WTC11 (cell line): ENCODE measurements around the gene ELK3. TPM values are rescaled to one million over a fixed set of nuclear protein-coding genes. Genes with fewer than 3 reads are reported as not detected.
A peak's percentile ranks its signal among the peaks of the same experiment; 100 is the strongest.

Experiments used
- ATAC-seq: fragments of 200-7000 bp; cut with Tn5 transposase; 2 replicates; pipeline ENCODE4 v1.10.0; 2021; ENCODE audit warnings: mild to moderate bottlenecking, moderate library complexity
- CTCF ChIA-PET: fragments of 300-600 bp; sonication (Branson Sonifier 250); formaldehyde crosslinking; loops from one replicate; lab custom pipeline; 2021; ENCODE audit warnings: antibody characterized with exemption; lab: Charles Lee
- POLR2A ChIA-PET: fragments of 350-600 bp; sonication (Branson Sonifier 250); formaldehyde crosslinking; loops from one replicate; lab custom pipeline; 2021; ENCODE audit warnings: antibody characterized with exemption; lab: Charles Lee
- DNase-seq: peaks from one replicate; pipeline ENCODE4 v3.0.0; 2021; ENCODE audit warnings: low spot score
- H3K27ac Mint-ChIP-seq: 2 replicates; pipeline ENCODE4 v1.8.0; 2021; ENCODE audit warnings: mixed read lengths
- H3K27me3 Mint-ChIP-seq: 2 replicates; pipeline ENCODE4 v1.8.0; 2021; ENCODE audit warnings: low read depth, mild to moderate bottlenecking, moderate library complexity, mixed read lengths
- H3K36me3 Mint-ChIP-seq: 2 replicates; pipeline ENCODE4 v1.8.0; 2021; ENCODE audit warnings: mixed read lengths
- H3K4me1 Mint-ChIP-seq: 2 replicates; pipeline ENCODE4 v1.8.0; 2022; ENCODE audit warnings: mixed read lengths
- H3K4me3 Mint-ChIP-seq: 2 replicates; pipeline ENCODE4 v1.8.0; 2021; ENCODE audit warnings: mild to moderate bottlenecking, moderate library complexity, mixed read lengths
- H3K9me3 Mint-ChIP-seq: 2 replicates; pipeline ENCODE4 v1.8.0; 2021; ENCODE audit warnings: mixed read lengths
- ELF4 ChIP-seq: sonication (generic); formaldehyde crosslinking; IDR thresholded peaks from 2 replicates; pipeline ENCODE4 v1.8.1; 2022; ENCODE audit warnings: low read depth, mild to moderate bottlenecking, moderate library complexity, missing genetic modification reagents
- FOXJ3 ChIP-seq: sonication (generic); formaldehyde crosslinking; IDR thresholded peaks from 2 replicates; pipeline ENCODE4 v1.9.0; 2021; ENCODE audit warnings: missing genetic modification reagents, mild to moderate bottlenecking, borderline replicate concordance
- FOXK1 ChIP-seq: sonication (generic); formaldehyde crosslinking; IDR thresholded peaks from 2 replicates; pipeline ENCODE4 v1.8.0; 2022; ENCODE audit warnings: mild to moderate bottlenecking, moderate library complexity, missing genetic modification reagents
- GABPB1 ChIP-seq: sonication (generic); formaldehyde crosslinking; IDR thresholded peaks from 2 replicates; pipeline ENCODE4 v1.8.1; 2023; ENCODE audit warnings: mild to moderate bottlenecking, missing genetic modification reagents
- HMGA2 ChIP-seq: fragments of 250-450 bp; sonication (Bioruptor Pico); IDR thresholded peaks from 2 replicates; pipeline ENCODE4 v1.4.0; 2021; ENCODE audit warnings: mild to moderate bottlenecking, moderate library complexity
- JUN ChIP-seq: sonication (generic); formaldehyde crosslinking; IDR thresholded peaks from 2 replicates; pipeline ENCODE4 v1.8.0; 2023; ENCODE audit warnings: mild to moderate bottlenecking, missing genetic modification reagents
- NFATC4 ChIP-seq: fragments of 250-450 bp; sonication (Bioruptor Pico); IDR thresholded peaks from 2 replicates; pipeline ENCODE4 v1.9.0; 2021; ENCODE audit warnings: mild to moderate bottlenecking
- NFE2L1 ChIP-seq: sonication (generic); formaldehyde crosslinking; IDR thresholded peaks from 2 replicates; pipeline ENCODE4 v1.8.1; 2023; ENCODE audit warnings: missing genetic modification reagents
- NR3C1 ChIP-seq: sonication (generic); formaldehyde crosslinking; conservative IDR thresholded peaks from 2 replicates; pipeline ENCODE4 v1.8.1; 2023; ENCODE audit warnings: low read depth, mild to moderate bottlenecking, missing genetic modification reagents
- OVOL2 ChIP-seq: fragments of 250-450 bp; sonication (Bioruptor Pico); IDR thresholded peaks from 2 replicates; pipeline ENCODE4 v1.9.0; 2021; ENCODE audit warnings: mild to moderate bottlenecking, borderline replicate concordance
- RELA ChIP-seq: sonication (generic); formaldehyde crosslinking; IDR thresholded peaks from 2 replicates; pipeline ENCODE4 v1.8.1; 2022; ENCODE audit warnings: missing genetic modification reagents, mild to moderate bottlenecking, borderline replicate concordance
- RORB ChIP-seq: fragments of 250-450 bp; sonication (Bioruptor Pico); IDR thresholded peaks from 2 replicates; pipeline ENCODE4 v1.9.0; 2021; ENCODE audit warnings: mild to moderate bottlenecking
- SMAD4 ChIP-seq: sonication (generic); formaldehyde crosslinking; IDR thresholded peaks from 2 replicates; pipeline ENCODE4 v1.8.0; 2022; ENCODE audit warnings: mild to moderate bottlenecking, missing genetic modification reagents
- SOX15 ChIP-seq: fragments of 250-450 bp; sonication (Bioruptor Pico); IDR thresholded peaks from 2 replicates; pipeline ENCODE4 v1.9.0; 2021; ENCODE audit warnings: mild to moderate bottlenecking
- ZNF263 ChIP-seq: sonication (generic); formaldehyde crosslinking; IDR thresholded peaks from 2 replicates; pipeline ENCODE4 v1.8.1; 2022; ENCODE audit warnings: low read depth, mild to moderate bottlenecking, moderate library complexity, missing genetic modification reagents
- ZNF423 ChIP-seq: fragments of 250-450 bp; sonication (Bioruptor Pico); IDR thresholded peaks from 2 replicates; pipeline ENCODE4 v2.1.2; 2022; ENCODE audit warnings: mild to moderate bottlenecking, moderate library complexity
- ZNF671 ChIP-seq: fragments of 250-450 bp; sonication (Bioruptor Pico); IDR thresholded peaks from 2 replicates; pipeline ENCODE4 v1.8.0; 2021; ENCODE audit warnings: mild to moderate bottlenecking
- total RNA-seq: library from RNA; stranded (reverse); gene quantifications from 3 replicates; pipeline ENCODE4 v1.2.3, GENCODE V29; 2021
- TF ChIP-seq, protein P1 (sequence below): fragments of 250-450 bp; sonication (Bioruptor Pico); IDR thresholded peaks from 2 replicates; pipeline ENCODE4 v1.9.0; 2021; ENCODE audit warnings: moderate library complexity, mild to moderate bottlenecking, inconsistent platforms, borderline replicate concordance
- TF ChIP-seq, protein P2 (sequence below): fragments of 250-450 bp; sonication (Bioruptor Pico); IDR thresholded peaks from 2 replicates; pipeline ENCODE4 v1.9.0; 2021; ENCODE audit warnings: mild to moderate bottlenecking
- TF ChIP-seq, protein P3 (sequence below): fragments of 250-450 bp; sonication (Bioruptor Pico); IDR thresholded peaks from 2 replicates; pipeline ENCODE4 v1.9.0; 2021; ENCODE audit warnings: mild to moderate bottlenecking

ELK3 gene
- total RNA-seq, 1 experiment from 2014 or later = 16.5 TPM

DNA sequence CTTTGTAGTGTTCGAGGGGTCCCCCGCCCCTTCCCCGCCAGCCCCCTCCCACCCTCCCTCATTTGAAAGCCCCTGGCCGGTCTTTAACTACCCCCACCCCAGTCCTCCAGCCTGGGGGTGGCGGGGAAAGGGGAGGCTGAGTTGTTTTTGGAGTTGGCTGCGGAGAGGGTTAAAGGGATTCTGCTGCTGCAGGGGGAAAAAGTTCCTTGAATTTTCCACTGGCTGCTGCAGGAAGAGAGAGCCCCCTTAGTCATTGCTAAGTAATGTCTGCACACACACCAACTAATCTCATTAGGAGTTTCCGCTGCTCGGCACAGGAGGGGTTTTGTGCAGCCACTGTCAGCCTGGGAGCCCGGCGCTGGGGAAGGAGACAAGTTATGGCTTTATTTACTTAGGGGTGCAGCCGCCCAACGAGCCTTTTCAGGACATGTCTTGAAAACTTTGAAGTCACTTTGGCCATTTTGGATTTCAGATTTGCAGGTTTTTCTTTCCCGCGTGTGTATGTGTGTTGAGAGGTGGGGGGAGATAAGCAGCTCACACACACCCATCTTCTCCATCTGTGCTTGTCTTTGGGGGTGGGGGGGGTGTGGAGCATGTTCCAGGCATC lies 1.8 kb downstream of the ELK3 start:
- TF ChIP-seq, protein P1, sequence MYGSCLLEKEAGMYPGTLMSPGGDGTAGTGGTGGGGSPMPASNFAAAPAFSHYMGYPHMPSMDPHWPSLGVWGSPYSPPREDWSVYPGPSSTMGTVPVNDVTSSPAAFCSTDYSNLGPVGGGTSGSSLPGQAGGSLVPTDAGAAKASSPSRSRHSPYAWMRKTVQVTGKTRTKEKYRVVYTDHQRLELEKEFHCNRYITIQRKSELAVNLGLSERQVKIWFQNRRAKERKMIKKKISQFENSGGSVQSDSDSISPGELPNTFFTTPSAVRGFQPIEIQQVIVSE = 0 out of 2 replicates have a peak, but pooled peaks have one; percentile 42
- TF ChIP-seq FOXJ3 = no peak
- TF ChIP-seq, all 79 proteins: peak for 1
- Mint-ChIP-seq H3K36me3 (no peaks in the 10 kb centered on the region), H3K9me3 (no peaks in the 10 kb centered on the region), H3K27ac (no peak overlapping the region), H3K4me3 (peak overlapping the region; percentile 86), H3K4me1 (peaks cover 14% of the 10 kb centered on the region), H3K27me3 (peaks cover 8% of the 10 kb centered on the region; the same call in 1 of the 2 replicates)
- CTCF ChIA-PET = no interaction called here
- POLR2A ChIA-PET = no interaction called here
- DNase-seq (peak; percentile 17), ATAC-seq (peak; percentile 25)

DNA sequence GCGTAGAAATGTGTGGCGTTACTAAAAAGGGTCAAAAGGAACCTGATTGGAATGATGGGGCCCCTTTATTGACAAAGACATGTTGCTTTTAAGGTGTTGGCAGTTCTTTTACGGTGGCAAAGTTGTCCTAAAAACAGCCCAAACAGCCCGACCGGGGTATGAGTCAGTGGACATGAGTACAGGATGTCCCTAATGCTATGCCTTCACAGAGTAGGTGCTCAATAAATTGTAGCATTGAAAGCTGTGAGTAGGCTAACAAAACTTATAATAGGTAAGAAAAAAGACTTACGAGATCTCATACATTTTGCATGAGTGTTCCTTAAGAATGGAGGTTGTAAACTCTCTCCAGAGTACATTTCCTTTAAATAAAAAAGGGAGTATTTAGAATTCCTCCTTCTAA lies 2.6 kb downstream of the ELK3 start:
- Mint-ChIP-seq H3K36me3 (no peaks in the 10 kb centered on the region), H3K4me1 (peaks cover 14% of the 10 kb centered on the region), H3K9me3 (no peaks in the 10 kb centered on the region), H3K27ac (no peak overlapping the region), H3K27me3 (peaks cover 8% of the 10 kb centered on the region; the same call in 1 of the 2 replicates), H3K4me3 (peak overlapping the region; percentile 86; the same call in 1 of the 2 replicates)
- ATAC-seq = no peak
- ChIA-PET POLR2A (no interaction called here), CTCF (no interaction called here)
- no peak for DNase-seq
- TF ChIP-seq SMAD4 (CRISPR knock-in tag) (no peak), ZNF671 (CRISPR knock-in tag) (no peak), ELF4 (no peak), RELA (CRISPR knock-in tag) (no peak), ZNF263 (CRISPR knock-in tag) (no peak), NFATC4 (CRISPR knock-in tag) (no peak)
- TF ChIP-seq, protein P2, sequence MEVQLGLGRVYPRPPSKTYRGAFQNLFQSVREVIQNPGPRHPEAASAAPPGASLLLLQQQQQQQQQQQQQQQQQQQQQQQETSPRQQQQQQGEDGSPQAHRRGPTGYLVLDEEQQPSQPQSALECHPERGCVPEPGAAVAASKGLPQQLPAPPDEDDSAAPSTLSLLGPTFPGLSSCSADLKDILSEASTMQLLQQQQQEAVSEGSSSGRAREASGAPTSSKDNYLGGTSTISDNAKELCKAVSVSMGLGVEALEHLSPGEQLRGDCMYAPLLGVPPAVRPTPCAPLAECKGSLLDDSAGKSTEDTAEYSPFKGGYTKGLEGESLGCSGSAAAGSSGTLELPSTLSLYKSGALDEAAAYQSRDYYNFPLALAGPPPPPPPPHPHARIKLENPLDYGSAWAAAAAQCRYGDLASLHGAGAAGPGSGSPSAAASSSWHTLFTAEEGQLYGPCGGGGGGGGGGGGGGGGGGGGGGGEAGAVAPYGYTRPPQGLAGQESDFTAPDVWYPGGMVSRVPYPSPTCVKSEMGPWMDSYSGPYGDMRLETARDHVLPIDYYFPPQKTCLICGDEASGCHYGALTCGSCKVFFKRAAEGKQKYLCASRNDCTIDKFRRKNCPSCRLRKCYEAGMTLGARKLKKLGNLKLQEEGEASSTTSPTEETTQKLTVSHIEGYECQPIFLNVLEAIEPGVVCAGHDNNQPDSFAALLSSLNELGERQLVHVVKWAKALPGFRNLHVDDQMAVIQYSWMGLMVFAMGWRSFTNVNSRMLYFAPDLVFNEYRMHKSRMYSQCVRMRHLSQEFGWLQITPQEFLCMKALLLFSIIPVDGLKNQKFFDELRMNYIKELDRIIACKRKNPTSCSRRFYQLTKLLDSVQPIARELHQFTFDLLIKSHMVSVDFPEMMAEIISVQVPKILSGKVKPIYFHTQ (CRISPR knock-in tag) = no peak
- TF ChIP-seq, protein P3, sequence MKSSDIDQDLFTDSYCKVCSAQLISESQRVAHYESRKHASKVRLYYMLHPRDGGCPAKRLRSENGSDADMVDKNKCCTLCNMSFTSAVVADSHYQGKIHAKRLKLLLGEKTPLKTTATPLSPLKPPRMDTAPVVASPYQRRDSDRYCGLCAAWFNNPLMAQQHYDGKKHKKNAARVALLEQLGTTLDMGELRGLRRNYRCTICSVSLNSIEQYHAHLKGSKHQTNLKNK (CRISPR knock-in tag) = no peak

DNA sequence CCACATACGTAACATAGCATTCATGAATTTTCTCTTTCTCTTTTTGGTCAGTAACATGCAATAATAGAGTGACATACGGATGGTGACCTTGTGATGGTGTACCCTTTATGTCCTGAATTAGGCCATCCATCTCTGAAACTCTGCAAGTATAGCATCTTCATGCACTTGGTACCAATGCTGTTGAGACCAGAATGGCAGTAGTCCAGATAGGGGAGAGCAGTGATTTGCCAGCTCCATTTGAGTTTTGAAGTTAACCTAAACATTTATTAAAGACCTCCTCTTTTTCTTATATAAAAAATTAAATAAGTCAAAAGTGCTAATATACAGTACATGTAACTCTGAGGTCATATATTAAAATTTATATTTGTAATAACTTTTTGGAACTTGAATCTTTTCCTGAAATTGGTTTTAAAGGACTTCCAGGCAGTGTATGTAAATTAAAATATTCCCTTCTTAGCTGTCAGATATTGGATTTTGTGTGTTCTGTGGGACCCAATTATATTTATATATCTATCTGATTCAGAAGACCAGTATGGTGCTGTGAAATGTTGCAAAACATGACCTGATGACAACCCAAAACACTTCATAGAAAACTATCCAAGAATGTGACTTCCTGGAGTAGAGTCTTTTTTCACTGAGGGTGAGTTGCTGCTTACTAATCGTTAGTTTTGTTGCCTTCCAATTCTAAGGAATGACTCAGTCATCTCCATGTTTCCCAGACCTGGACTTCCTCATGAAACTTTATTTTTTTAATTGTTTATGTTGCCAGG lies 3.5 kb downstream of the ELK3 start:
- Mint-ChIP-seq H3K4me3 (no peak overlapping the region), H3K27ac (no peak overlapping the region)

DNA sequence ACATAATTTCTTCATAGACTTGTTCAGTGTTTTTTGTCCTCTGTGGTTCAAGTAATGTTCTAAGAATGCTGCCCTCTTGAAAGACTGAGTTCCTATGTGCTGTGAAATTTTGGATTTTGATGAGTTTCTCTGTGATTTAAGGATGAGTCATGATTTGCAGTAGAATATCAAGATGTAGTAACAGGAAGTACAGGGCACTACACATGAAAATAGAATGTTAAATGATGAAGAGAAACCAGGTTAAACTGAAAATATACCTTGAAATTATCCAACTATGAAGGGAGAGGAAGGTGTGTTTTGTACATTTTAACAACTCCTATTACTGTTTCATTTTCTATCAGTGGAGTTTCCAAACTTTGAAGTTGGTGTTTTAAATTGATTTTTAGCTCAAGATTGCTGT lies 4.8 kb downstream of the ELK3 start:
- no peak for DNase-seq
- CTCF ChIA-PET = no interaction called here
- Mint-ChIP-seq H3K27me3 (peaks cover 3% of the 10 kb centered on the region; the same call in 1 of the 2 replicates), H3K9me3 (no peaks in the 10 kb centered on the region), H3K4me3 (no peak overlapping the region), H3K27ac (no peak overlapping the region), H3K36me3 (no peaks in the 10 kb centered on the region), H3K4me1 (peaks cover 14% of the 10 kb centered on the region)
- ATAC-seq = no peak
- TF ChIP-seq FOXK1 (CRISPR knock-in tag) = no peak
- TF ChIP-seq HMGA2 = no peak
- no peak for TF ChIP-seq JUN (CRISPR knock-in tag)
- TF ChIP-seq GABPB1 = no peak
- no peak for TF ChIP-seq ELF4
- no peak for TF ChIP-seq SOX15 (CRISPR knock-in tag)
- TF ChIP-seq NFE2L1 (CRISPR knock-in tag) = no peak
- POLR2A ChIA-PET = no interaction called here

More for the DNA sequence above, 3.5 kb downstream of the ELK3 start:
- TF ChIP-seq ZNF423 (CRISPR knock-in tag) = no peak
- TF ChIP-seq FOXK1 (CRISPR knock-in tag) = no peak
- TF ChIP-seq SOX15 (CRISPR knock-in tag) = no peak
- no peak for TF ChIP-seq FOXJ3
- TF ChIP-seq RORB (CRISPR knock-in tag) = no peak
- TF ChIP-seq OVOL2 (CRISPR knock-in tag) = no peak
- no peak for TF ChIP-seq NR3C1 (CRISPR knock-in tag)
- Mint-ChIP-seq H3K4me1 (peaks cover 14% of the 10 kb centered on the region), H3K36me3 (no peaks in the 10 kb centered on the region), H3K9me3 (no peaks in the 10 kb centered on the region), H3K27me3 (peaks cover 3% of the 10 kb centered on the region; the same call in 1 of the 2 replicates)
- ATAC-seq (no peak), DNase-seq (no peak)
- ChIA-PET POLR2A (no interaction called here), CTCF (no interaction called here)
